Measurements from ENCODE around the gene TSPAN18.

Gene TSPAN18

GRCh38 chr11:44711113-44711786 lies 15.5 kb upstream of the TSPAN18 start:
- no peak for DNase-seq (ENCODE audit: low spot score)

DNA sequence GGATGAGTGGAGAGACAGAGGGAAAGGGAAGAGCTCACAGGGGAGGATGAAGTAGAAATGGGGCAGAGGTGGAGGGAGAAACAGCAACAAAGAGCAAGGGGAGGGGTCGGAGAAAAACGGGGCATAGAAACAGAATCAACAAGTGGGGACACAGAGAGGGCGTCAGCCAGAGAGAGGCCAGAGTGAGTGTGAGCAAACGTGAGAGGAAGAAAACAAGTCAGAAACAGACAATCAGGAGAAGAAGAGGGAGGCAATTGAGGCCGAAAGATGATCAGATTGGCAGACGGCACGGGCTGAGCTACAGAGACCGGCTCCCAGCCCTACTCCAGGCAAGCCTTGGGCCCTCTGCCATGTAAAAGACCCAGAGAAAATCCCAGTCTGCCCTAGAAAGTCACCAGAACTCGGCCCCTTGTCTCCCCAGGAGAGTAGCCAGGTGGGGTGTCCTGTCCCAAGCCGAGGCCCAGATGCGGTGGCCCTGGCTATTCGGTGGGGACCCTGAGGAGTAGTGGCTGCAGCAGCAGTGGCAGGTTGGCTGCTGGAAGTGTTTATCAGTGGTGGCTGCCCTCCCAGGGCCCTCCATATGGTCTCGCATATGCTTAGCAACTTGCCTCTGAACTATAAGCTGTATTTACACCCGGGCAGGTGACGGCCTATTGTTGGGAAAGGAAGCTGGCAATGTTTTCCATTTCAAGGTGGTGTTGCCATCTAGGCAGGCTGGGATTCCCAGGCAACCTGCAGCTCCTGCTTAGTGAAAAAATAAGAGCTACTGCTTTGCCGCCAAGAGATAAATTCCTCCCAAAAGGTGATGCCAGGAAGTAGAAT lies 14.8 kb upstream of the TSPAN18 start:
- no peak for DNase-seq (ENCODE audit: low spot score)

DNA sequence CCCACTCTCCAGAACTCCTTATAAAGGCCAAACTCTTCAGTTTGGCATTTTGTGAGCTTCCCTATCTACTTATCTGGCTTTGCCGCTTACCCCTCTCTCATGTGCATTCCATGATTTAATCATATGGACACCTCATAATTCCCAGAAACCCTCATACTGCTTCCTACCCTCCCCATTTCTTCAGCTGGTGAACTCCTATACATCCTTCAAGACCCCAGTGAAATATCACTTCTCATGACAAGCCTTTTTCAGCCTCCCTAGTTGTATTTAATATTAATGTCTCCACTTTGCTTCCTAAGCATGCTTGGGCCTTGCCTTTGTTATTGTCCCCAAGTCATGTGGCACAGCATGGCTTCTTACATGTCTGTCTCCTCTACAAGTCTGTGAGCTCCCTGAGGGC lies 13.7 kb upstream of the TSPAN18 start:
- no peak for DNase-seq (ENCODE audit: low spot score)

DNA sequence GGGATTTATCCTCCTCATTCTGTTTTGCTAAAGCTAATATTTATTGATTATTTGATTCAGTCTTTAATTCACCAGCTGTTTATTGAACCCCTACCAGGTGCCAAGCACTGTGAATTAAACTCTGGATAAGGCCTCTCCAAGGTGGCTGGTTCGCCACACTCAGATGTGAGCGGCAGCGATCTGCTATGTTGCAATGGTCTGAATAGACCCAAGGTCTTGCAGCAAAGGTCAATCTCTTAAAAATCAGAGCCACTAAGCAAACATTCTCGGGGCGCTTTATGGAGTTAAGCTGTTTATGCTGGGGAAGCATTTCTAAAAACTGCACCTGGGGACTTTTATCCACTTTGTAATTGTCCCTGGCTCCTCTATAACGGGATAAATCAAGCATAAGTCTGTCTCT lies 10.5 kb upstream of the TSPAN18 start:
- DNase-seq (ENCODE audit: low spot score) = no peak

DNA sequence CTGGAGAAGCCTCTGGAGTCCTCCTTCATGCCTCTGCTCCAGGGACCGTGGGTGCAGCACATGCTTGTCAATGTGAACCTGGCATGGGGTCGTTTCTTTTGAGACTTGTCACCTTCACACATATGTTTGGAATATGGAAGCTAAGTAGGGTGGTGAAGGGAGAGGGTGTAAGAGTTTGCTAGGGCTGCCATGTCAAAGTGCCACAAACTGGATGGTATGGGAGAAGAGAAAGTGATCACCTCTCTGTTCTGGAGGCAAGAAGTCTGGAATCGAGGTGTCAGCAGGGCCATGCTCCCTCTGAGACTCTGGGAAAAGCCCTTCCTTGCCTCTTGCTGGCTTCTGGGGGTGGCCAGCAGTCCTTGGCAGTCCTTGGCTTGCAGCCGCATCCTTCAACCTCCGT lies 8.7 kb upstream of the TSPAN18 start:
- DNase-seq (ENCODE audit: low spot score) = no peak

DNA sequence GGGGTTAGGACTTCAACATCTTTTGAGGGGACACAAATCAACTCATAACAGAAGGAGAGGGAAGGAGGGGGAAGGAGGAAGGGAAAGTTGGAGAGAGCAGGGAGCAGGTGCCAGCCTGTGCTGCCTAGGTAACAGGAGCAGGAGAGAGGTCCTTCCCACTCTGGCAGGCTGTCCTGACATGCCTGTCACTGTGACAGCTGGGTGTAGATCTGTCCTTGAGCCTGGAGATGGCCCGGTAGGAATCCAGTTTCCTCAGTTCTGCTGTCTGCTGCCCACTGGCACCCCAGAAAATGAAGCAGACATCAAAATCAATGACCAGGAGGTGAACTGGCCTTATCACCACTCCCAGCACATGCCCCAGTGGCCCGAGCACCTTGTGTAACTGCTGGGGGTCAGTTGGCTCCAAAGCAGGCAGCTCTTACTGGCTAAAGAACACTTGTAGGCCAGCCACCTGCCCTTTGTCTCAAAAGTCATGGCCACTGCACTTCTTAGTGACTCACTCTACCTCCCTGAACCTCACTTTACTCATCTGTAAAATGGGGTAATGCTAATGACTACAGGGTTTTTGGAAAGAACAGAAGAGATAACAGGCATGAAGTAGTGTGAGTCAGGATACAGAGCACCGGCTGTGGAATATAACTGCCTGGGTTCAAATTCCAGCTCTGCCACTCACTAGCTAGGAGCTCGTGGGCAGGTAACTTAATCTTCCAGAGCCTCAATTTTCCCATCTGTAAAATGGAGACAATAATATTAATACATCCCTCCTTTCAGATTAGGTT lies 8.0 kb upstream of the TSPAN18 start:
- DNase-seq (ENCODE audit: low spot score) = no peak

GRCh38 chr11:44725016-44725685 lies 1.6 kb upstream of the TSPAN18 start:
- no peak for DNase-seq (ENCODE audit: low spot score)

- DNase-seq (ENCODE audit: low spot score) = no peak
Observed at GRCh38 chr11:44725757-44726282, 942 bp upstream of the TSPAN18 start.

- no peak for DNase-seq (ENCODE audit: low spot score)
Observed at GRCh38 chr11:44727114-44727372, 281 bp downstream of the TSPAN18 start.

GRCh38 chr11:44727373-44728287 lies 868 bp downstream of the TSPAN18 start:
- DNase-seq (ENCODE audit: low spot score) = peak; percentile 69

DNA sequence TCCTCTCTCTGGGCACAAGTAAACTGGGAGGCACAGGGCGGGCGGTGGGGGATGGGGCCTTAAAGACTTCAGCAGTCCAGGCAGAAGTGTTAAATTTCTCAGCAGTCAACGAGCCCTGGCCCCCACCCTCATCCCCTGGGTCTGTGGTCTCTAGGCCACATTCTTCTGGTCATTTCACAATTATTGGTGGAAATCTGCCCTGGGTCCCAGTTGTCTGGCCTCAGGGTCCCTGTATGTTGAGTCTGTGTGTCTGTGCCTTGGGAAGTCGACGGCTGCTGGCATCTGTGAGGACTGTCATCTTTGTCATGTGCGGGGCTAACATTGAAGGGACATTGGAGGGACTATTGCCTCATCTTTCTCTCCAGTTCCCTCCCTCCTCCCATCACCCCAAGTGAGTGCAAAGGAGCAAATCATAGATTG lies 1.7 kb downstream of the TSPAN18 start:
- no peak for DNase-seq (ENCODE audit: low spot score)

DNA sequence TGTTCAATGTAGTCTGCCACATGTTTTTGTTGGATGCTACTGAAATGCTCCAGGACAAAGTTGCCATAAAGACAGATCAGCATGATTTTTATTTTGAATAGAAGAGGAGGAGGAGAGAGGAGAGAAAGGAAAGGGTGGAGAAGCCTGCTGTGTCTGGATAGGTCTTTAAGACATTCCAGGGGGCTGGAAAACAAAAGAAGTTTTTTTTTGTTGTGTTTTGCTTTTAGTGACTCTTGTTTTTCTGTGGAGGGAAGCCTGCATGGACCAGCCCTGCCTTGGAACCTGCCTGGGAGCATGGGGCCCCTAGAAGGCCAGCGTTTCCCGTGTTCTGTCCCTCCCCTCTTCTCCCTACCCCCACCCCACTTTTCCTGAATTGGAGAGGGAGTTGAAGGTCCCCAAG lies 2.3 kb downstream of the TSPAN18 start:
- DNase-seq (ENCODE audit: low spot score) = no peak

GRCh38 chr11:44729713-44730112 lies 3.0 kb downstream of the TSPAN18 start:
- no peak for DNase-seq (ENCODE audit: low spot score)

DNA sequence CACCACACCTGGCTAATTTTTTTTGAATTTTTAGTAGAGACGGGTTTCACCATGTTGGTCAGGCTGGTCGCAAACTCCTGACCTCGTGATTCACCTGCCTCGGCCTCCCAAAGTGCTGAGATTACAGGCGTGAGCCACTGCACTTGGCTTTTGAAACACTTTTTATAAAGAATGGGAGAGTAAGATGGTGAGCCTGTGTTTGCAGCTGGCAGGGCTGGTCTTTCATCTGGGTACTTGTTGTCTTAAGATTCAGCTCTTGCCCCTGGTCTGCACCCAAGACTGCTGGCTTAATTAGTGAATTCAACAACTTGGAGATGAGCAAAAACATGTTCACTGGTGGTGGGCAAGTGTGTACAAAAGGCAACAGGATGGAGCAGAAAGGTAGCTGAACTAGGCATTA lies 4.0 kb downstream of the TSPAN18 start:
- DNase-seq (ENCODE audit: low spot score) = no peak

GRCh38 chr11:44731685-44732430 lies 5.1 kb downstream of the TSPAN18 start:
- no peak for DNase-seq (ENCODE audit: low spot score)

- no peak for DNase-seq (ENCODE audit: low spot score)
Observed at GRCh38 chr11:44732564-44732963, 5.8 kb downstream of the TSPAN18 start.

- DNase-seq (ENCODE audit: low spot score) = no peak
Observed at GRCh38 chr11:44733877-44734276, 7.1 kb downstream of the TSPAN18 start.

GRCh38 chr11:44734843-44735381 lies 8.2 kb downstream of the TSPAN18 start:
- no peak for DNase-seq (ENCODE audit: low spot score)

- no peak for DNase-seq (ENCODE audit: low spot score)
Observed at GRCh38 chr11:44736791-44737190, 10.0 kb downstream of the TSPAN18 start.
